Kidney tubule cell (primary cell): ENCODE measurements around the gene PRKCQ.

Experiments used
- DNase-seq: peaks from one replicate; pipeline ENCODE4 v3.0.0-alpha.2; 2018; ENCODE audit warnings: low spot score

PRKCQ gene

GRCh38 chr10:6405713-6406112 lies 174.4 kb downstream of the PRKCQ start:
- DNase-seq, result no peak

- no peak for DNase-seq
Observed at GRCh38 chr10:6404127-6405072, 175.7 kb downstream of the PRKCQ start.

- no peak for DNase-seq
Observed at GRCh38 chr10:6402960-6403359, 177.1 kb downstream of the PRKCQ start.

GRCh38 chr10:6402349-6402709 lies 177.7 kb downstream of the PRKCQ start:
- no peak for DNase-seq

GRCh38 chr10:6401558-6402348 lies 178.3 kb downstream of the PRKCQ start:
- peak; percentile 93 for DNase-seq

GRCh38 chr10:6400821-6401465 lies 179.1 kb downstream of the PRKCQ start:
- DNase-seq, result peak; percentile 39

- no peak for DNase-seq
Observed at GRCh38 chr10:6400331-6400730, 179.7 kb downstream of the PRKCQ start.

- no peak for DNase-seq
Observed at GRCh38 chr10:6399879-6400278, 180.2 kb downstream of the PRKCQ start.

GRCh38 chr10:6399231-6399741 lies 180.8 kb downstream of the PRKCQ start:
- DNase-seq, result peak; percentile 77

- no peak for DNase-seq
Observed at GRCh38 chr10:6398399-6398798, 181.7 kb downstream of the PRKCQ start.

GRCh38 chr10:6396652-6397051 lies 183.4 kb downstream of the PRKCQ start:
- no peak for DNase-seq

- DNase-seq, result no peak
Observed at GRCh38 chr10:6396226-6396625, 183.8 kb downstream of the PRKCQ start.

- DNase-seq, result no peak
Observed at GRCh38 chr10:6395606-6396005, 184.5 kb downstream of the PRKCQ start.

GRCh38 chr10:6394084-6394483 lies 186.0 kb downstream of the PRKCQ start:
- no peak for DNase-seq

- no peak for DNase-seq
Observed at GRCh38 chr10:6393168-6393567, 186.9 kb downstream of the PRKCQ start.

GRCh38 chr10:6390213-6390845 lies 189.7 kb downstream of the PRKCQ start:
- DNase-seq, result no peak

GRCh38 chr10:6388261-6388893 lies 191.7 kb downstream of the PRKCQ start:
- DNase-seq, result peak; percentile 25

- DNase-seq, result no peak
Observed at GRCh38 chr10:6386960-6387359, 193.1 kb downstream of the PRKCQ start.

- DNase-seq, result no peak
Observed at GRCh38 chr10:6386346-6386745, 193.7 kb downstream of the PRKCQ start.

GRCh38 chr10:6385665-6386064 lies 194.4 kb downstream of the PRKCQ start:
- peak; percentile 72 for DNase-seq

GRCh38 chr10:6384847-6385246 lies 195.2 kb downstream of the PRKCQ start:
- no peak for DNase-seq
